Peyer's patch (tissue), 4 donors: Measurements from ENCODE around the gene VPS13A. TPM values are rescaled to one million over a fixed set of nuclear protein-coding genes. Genes with fewer than 3 reads are reported as not detected.

Experiments used
- DNase-seq, 3 donors: peaks; one replicate each; pipeline ENCODE4 v3.0.0-alpha.2; 2017 to 2019
- H3K27ac ChIP-seq, 4 donors: fragments of 200-600 bp; sonication (generic); one replicate each; pipeline ENCODE4 v1.5.1; 2016 to 2019
- H3K27me3 ChIP-seq, 2 donors: fragments of 200-600 bp; sonication (generic); one replicate each; pipeline ENCODE4 v1.5.1; 2019
- H3K36me3 ChIP-seq, 3 donors: fragments of 200-600 bp; sonication (generic); one replicate each; pipeline ENCODE4 v1.5.1; 2016 to 2019
- H3K4me1 ChIP-seq, 4 donors: fragments of 200-600 bp; sonication (generic); one replicate each; pipeline ENCODE4 v1.5.1; 2016 to 2019
- H3K4me3 ChIP-seq, 4 donors: fragments of 200-600 bp; sonication (generic); 1 replicate in 3 of 4; 2 replicates in 1 of 4; pipeline ENCODE4 v1.5.1; 2016 to 2019; ENCODE audit warnings: mild to moderate bottlenecking in 1 of 4
- H3K9me3 ChIP-seq, 4 donors: fragments of 200-600 bp; sonication (generic); one replicate each; pipeline ENCODE4 v1.5.1; 2016 to 2019; ENCODE audit warnings: mild to moderate bottlenecking in 1 of 4
- POLR2A ChIP-seq, 2 donors: fragments of 450-650 bp; IDR thresholded peaks; one replicate each; pipeline ENCODE4 v1.5.1; 2017; ENCODE audit warnings: antibody characterized with exemption in 2 of 2, mild to moderate bottlenecking in 2 of 2, moderate library complexity in 2 of 2
- total RNA-seq, 4 donors: library from RNA; depleted of rRNA; stranded (reverse); fragments of >200 nt; gene quantifications; one replicate each; pipeline ENCODE4 v1.1.0, GENCODE V29; 2016
- TF ChIP-seq, protein P1 (sequence below), 6 experiments: fragments of 450-650 bp in 4 of 6; fragments of 200-600 bp in 2 of 6; sonication (generic) in 1 of 6; IDR thresholded peaks; one replicate each; pipeline ENCODE4 v1.5.1; 2017 to 2019; ENCODE audit warnings: antibody characterized with exemption in 6 of 6, mild to moderate bottlenecking in 3 of 6, moderate library complexity in 1 of 6

VPS13A gene
- total RNA-seq, 4 donors from 2014 or later: 81.7 to 197 (median 169) TPM

DNA sequence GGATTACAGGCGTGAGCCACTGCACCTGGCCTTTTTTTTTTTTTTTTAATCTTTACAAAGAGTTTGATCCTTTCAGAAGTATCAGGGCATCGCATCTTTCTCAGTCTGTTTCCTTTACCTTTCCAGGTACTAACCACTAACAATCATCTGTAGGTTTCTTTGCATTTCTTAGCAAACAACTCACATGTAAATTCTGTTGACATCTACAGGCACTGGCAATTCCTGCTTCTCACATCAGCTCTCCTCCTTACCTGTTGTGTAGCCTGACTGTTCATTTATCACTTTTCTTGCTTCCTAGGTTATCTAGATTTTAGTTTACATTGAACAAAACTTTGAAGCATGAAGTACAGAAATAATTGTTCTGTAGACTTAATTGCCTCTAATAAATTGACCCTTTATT is 27.5 kb upstream of the VPS13A start:
- Histone ChIP-seq H3K4me1 (no peaks in the 10 kb centered on the region), H3K9me3 (no peaks in the 10 kb centered on the region), H3K27ac (no peak overlapping the region), H3K4me3 (no peak overlapping the region), H3K27me3 (no peaks in the 10 kb centered on the region), H3K36me3 (no peaks in the 10 kb centered on the region)
- no peak for DNase-seq
- TF ChIP-seq POLR2A (IDR thresholded peaks at IDR 0.05): no peak
- TF ChIP-seq, protein P1, sequence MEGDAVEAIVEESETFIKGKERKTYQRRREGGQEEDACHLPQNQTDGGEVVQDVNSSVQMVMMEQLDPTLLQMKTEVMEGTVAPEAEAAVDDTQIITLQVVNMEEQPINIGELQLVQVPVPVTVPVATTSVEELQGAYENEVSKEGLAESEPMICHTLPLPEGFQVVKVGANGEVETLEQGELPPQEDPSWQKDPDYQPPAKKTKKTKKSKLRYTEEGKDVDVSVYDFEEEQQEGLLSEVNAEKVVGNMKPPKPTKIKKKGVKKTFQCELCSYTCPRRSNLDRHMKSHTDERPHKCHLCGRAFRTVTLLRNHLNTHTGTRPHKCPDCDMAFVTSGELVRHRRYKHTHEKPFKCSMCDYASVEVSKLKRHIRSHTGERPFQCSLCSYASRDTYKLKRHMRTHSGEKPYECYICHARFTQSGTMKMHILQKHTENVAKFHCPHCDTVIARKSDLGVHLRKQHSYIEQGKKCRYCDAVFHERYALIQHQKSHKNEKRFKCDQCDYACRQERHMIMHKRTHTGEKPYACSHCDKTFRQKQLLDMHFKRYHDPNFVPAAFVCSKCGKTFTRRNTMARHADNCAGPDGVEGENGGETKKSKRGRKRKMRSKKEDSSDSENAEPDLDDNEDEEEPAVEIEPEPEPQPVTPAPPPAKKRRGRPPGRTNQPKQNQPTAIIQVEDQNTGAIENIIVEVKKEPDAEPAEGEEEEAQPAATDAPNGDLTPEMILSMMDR (IDR thresholded peaks at IDR 0.05): no peak

DNA sequence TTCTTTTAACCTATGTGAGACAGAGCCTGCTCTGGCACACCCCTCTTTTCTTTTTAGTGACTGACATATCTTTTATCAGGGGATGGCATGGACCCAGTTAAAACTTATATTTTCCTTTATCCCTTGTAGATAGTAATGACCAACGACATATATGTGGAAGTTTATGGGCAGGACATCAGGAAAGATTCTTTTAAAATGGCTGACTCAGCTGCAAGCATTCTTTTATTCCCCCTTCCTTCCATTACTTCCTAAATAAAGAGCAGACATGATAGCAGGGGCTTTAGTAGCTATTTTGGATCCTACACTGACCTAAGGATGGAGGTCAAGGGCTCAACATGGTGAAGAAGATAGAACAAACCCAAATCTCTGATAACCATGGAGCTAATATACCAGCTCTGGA is 25.0 kb upstream of the VPS13A start:
- H3K4me3 ChIP-seq: no peak overlapping the region
- no peaks in the 10 kb centered on the region for H3K36me3 ChIP-seq
- H3K9me3 ChIP-seq: no peaks in the 10 kb centered on the region
- no peak overlapping the region for H3K27ac ChIP-seq
- DNase-seq: no peak
- TF ChIP-seq, protein P1 (IDR thresholded peaks at IDR 0.05): no peak
- no peak for TF ChIP-seq POLR2A (IDR thresholded peaks at IDR 0.05)
- no peaks in the 10 kb centered on the region for H3K4me1 ChIP-seq
- H3K27me3 ChIP-seq: no peaks in the 10 kb centered on the region

DNA sequence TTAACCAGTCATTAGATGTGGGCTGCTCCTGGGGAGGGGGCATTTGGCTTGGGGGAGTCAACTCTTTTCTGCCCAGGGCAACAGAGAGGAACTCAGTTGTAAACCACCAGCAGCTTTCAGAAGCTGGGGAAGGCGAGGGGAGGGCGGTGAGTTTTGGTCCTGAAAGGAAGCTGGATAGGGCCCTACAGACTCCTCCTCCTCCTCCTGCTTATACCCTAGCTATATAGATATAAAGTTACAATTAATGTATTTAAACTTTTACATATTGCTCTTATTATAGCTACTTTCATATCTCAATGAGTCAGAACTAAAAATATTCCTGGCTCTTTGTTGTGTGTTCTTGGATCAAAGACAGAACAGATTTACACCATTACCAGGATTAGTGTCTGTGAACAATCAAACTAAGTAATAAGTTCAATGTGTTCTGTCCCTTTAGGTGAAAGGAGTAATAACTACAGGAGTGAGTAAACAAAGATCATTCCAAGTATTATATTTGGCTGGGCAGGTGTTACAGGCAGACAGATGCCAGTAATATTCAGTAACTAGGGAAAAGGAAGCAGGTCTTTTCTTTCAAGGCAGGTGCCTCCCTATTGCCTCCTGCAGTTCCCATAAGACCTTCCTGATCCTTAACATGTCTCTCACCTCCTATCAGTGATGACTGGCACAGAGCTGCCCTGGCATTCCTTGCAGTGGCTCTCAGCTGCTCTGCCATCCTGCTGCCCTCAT is 20.5 kb upstream of the VPS13A start:
- TF ChIP-seq, protein P1 (IDR thresholded peaks at IDR 0.05): no peak
- TF ChIP-seq POLR2A (IDR thresholded peaks at IDR 0.05): no peak
- DNase-seq: no peak
- Histone ChIP-seq H3K9me3 (no peaks in the 10 kb centered on the region), H3K36me3 (no peaks in the 10 kb centered on the region), H3K27ac (no peak overlapping the region), H3K4me3 (no peak overlapping the region), H3K4me1 (no peaks in the 10 kb centered on the region), H3K27me3 (no peaks in the 10 kb centered on the region)

- H3K36me3 ChIP-seq: no peaks in the 10 kb centered on the region
- H3K27me3 ChIP-seq: no peaks in the 10 kb centered on the region
- no peaks in the 10 kb centered on the region for H3K4me1 ChIP-seq
- H3K9me3 ChIP-seq: no peaks in the 10 kb centered on the region
- no peak for DNase-seq
- H3K27ac ChIP-seq: no peak overlapping the region
- H3K4me3 ChIP-seq: no peak overlapping the region
- TF ChIP-seq, protein P1 (IDR thresholded peaks at IDR 0.05): no peak
- TF ChIP-seq POLR2A (IDR thresholded peaks at IDR 0.05): no peak
Observed at GRCh38 chr9:77158772-77159513, 18.4 kb upstream of the VPS13A start.

- DNase-seq: no peak
- H3K27me3 ChIP-seq: no peaks in the 10 kb centered on the region
- no peak overlapping the region for H3K4me3 ChIP-seq
- H3K36me3 ChIP-seq: no peaks in the 10 kb centered on the region
- no peak for TF ChIP-seq POLR2A (IDR thresholded peaks at IDR 0.05)
- TF ChIP-seq, protein P1 (IDR thresholded peaks at IDR 0.05): no peak
- H3K4me1 ChIP-seq: no peaks in the 10 kb centered on the region
- H3K27ac ChIP-seq: no peak overlapping the region
- no peaks in the 10 kb centered on the region for H3K9me3 ChIP-seq
Observed at GRCh38 chr9:77161191-77161590, 16.1 kb upstream of the VPS13A start.
